HCT116 (cell line): ENCODE results near the gene ZNF683. TPM values are rescaled to one million over a fixed set of nuclear protein-coding genes. Genes with fewer than 3 reads are reported as not detected.

ENCODE experiments used
- ATAC-seq: fragments of 200-7000 bp; cut with Tn5 transposase; 2 replicates; pipeline ENCODE4 v1.9.1; 2020; ENCODE audit warnings: mild to moderate bottlenecking, moderate library complexity
- BruUV-seq: library from RNA; stranded (reverse); fragments of 400-500 nt; replicated peaks from 2 replicates; lab custom pipeline; 2021; lab: Mats Ljungman, UMichigan
- CTCF ChIA-PET: fragments of 300-600 bp; sonication (Branson Sonifier 250); formaldehyde crosslinking; loops from one replicate; lab custom pipeline; 2021; ENCODE audit warnings: antibody characterized with exemption; lab: Charles Lee
- POLR2A ChIA-PET: fragments of 300-600, 350-600 bp; sonication (Branson Sonifier 250); formaldehyde crosslinking; loops from one replicate; lab custom pipeline; 2021; ENCODE audit warnings: antibody characterized with exemption; lab: Charles Lee
- RAD21 ChIA-PET, 2 experiments: fragments of 300-600 bp; sonication (Branson Sonifier 250); formaldehyde crosslinking; loops; one replicate each; lab custom pipeline; 2023; ENCODE audit warnings: low total read pairs in 2 of 2; ENCODE audit not compliant: uncharacterized antibody in 2 of 2, unreplicated experiment in 2 of 2, low non-redundant PET in 1 of 2; lab: Charles Lee
- DNase-seq: peaks from one replicate; pipeline ENCODE4 v3.0.0-alpha.2; 2010; ENCODE audit warnings: low read depth, low spot score
- H2AFZ ChIP-seq: fragments of 200-600 bp; shearing (Covaris generic), sonication (generic); 2 replicates; pipeline ENCODE4 v1.6.1; 2017; ENCODE audit warnings: low read depth, mixed run types, mixed read lengths, antibody characterized with exemption, low read length; ENCODE audit not compliant: poor library complexity, severe bottlenecking
- H3K27ac ChIP-seq: 2 replicates; pipeline ENCODE4 v1.5.1; 2012; ENCODE audit warnings: low read depth, low read length
- H3K27me3 ChIP-seq: fragments of 200-600 bp; sonication (generic); 2 replicates; pipeline ENCODE4 v1.6.1; 2016; ENCODE audit warnings: mixed run types, low read length, mixed read lengths; ENCODE audit not compliant: insufficient read depth
- H3K36me3 ChIP-seq, 2 experiments: fragments of 200-500 bp in 1 of 2; fragments of 200-600 bp in 1 of 2; sonication (Bioruptor generic) in 1 of 2; sonication (generic) in 1 of 2; 2 replicates each; pipeline versions ENCODE4 v1.5.1 to v1.6.1; 2014 to 2016; ENCODE audit warnings: low read length in 2 of 2, inconsistent platforms in 1 of 2, mixed read lengths in 1 of 2, mixed run types in 1 of 2; ENCODE audit not compliant: insufficient read depth in 2 of 2, control insufficient read depth in 1 of 2
- H3K4me1 ChIP-seq, 2 experiments: fragments of 200-600 bp in 1 of 2; sonication (generic) in 1 of 2; 2 replicates each; pipeline versions ENCODE4 v1.5.1 to v1.6.1; 2012 to 2017; ENCODE audit warnings: low read length in 2 of 2, inconsistent platforms in 1 of 2, mild to moderate bottlenecking in 1 of 2, mixed read lengths in 1 of 2, mixed run types in 1 of 2, moderate library complexity in 1 of 2; ENCODE audit not compliant: insufficient read depth in 2 of 2, control insufficient read depth in 1 of 2
- H3K4me2 ChIP-seq: fragments of 200-600 bp; sonication (generic); 2 replicates; pipeline ENCODE4 v1.6.1; 2017; ENCODE audit warnings: mixed run types, low read length, mixed read lengths
- H3K4me3 ChIP-seq, 2 experiments: fragments of 200-600 bp in 1 of 2; sonication (generic) in 1 of 2; replicated peaks in 1 of 2; 2 replicates each; pipeline ENCODE4 v1.5.1; 2011 to 2016; ENCODE audit warnings: low read length in 2 of 2, control low read depth in 1 of 2, low read depth in 1 of 2, mild to moderate bottlenecking in 1 of 2, mixed read lengths in 1 of 2, mixed run types in 1 of 2
- H3K79me2 ChIP-seq: fragments of 200-600 bp; sonication (generic); 2 replicates; pipeline ENCODE4 v1.6.1; 2017; ENCODE audit warnings: mild to moderate bottlenecking, mixed run types, low read length, moderate library complexity, mixed read lengths; ENCODE audit not compliant: insufficient read depth
- H3K9ac ChIP-seq: fragments of 200-600 bp; sonication (generic); 2 replicates; pipeline ENCODE4 v1.6.1; 2016; ENCODE audit warnings: low read length, mixed read lengths
- H3K9me2 ChIP-seq: fragments of 200-600 bp; sonication (generic), shearing (Covaris generic); 2 replicates; pipeline ENCODE4 v1.6.1; 2017; ENCODE audit warnings: mixed run types, mild to moderate bottlenecking, moderate library complexity; ENCODE audit not compliant: insufficient read depth
- H3K9me3 ChIP-seq, 2 experiments: fragments of 200-500 bp in 1 of 2; fragments of 200-600 bp in 1 of 2; sonication (Bioruptor generic) in 1 of 2; sonication (generic) in 1 of 2; 2 replicates each; pipeline ENCODE4 v1.6.1; 2014 to 2017; ENCODE audit warnings: low read length in 2 of 2, mixed read lengths in 2 of 2, inconsistent platforms in 1 of 2, low read depth in 1 of 2, mild to moderate bottlenecking in 1 of 2, mixed run types in 1 of 2, moderate library complexity in 1 of 2; ENCODE audit not compliant: control insufficient read depth in 1 of 2, insufficient read depth in 1 of 2
- H4K20me1 ChIP-seq: fragments of 200-600 bp; sonication (generic), shearing (Covaris generic); 2 replicates; pipeline ENCODE4 v1.6.1; 2017; ENCODE audit warnings: mixed run types, mild to moderate bottlenecking, moderate library complexity; ENCODE audit not compliant: insufficient read depth
- EGR1 ChIP-seq: IDR thresholded peaks from 2 replicates; pipeline ENCODE4 v1.6.1; 2012; ENCODE audit warnings: low read depth
- EZH2phosphoT487 ChIP-seq: fragments of 200-600 bp; IDR thresholded peaks from 2 replicates; pipeline ENCODE4 v1.6.1; 2018; ENCODE audit warnings: antibody characterized with exemption, borderline replicate concordance
- POLR2AphosphoS5 ChIP-seq: IDR thresholded peaks from 2 replicates; pipeline ENCODE4 v1.6.1; 2011; ENCODE audit warnings: mild to moderate bottlenecking, low read depth, low read length, moderate library complexity
- RAD21 ChIP-seq: IDR thresholded peaks from 2 replicates; pipeline ENCODE4 v1.6.1; 2012; ENCODE audit warnings: low read depth, mild to moderate bottlenecking
- TCF7L2 ChIP-seq: IDR thresholded peaks from 2 replicates; pipeline ENCODE4 v1.7.0; 2011; ENCODE audit warnings: borderline replicate concordance, inconsistent platforms; ENCODE audit not compliant: insufficient read depth, insufficient read length; ENCODE audit errors: extremely low read depth
- intact Hi-C: fragments of 100-400 bp; cut with micrococcal nuclease; formaldehyde crosslinking; loops from 2 replicates; pipeline ENCODE4 v1.10.0; 2022
- total RNA-seq: library from RNA; stranded (reverse); gene quantifications from one replicate; pipeline ENCODE4 v1.2.1, GENCODE V29; 2021; ENCODE audit not compliant: unreplicated experiment
- TF ChIP-seq, protein P1 (sequence below): IDR thresholded peaks from 2 replicates; pipeline ENCODE4 v1.6.1; 2011; ENCODE audit warnings: mild to moderate bottlenecking, low read length, moderate library complexity; ENCODE audit not compliant: insufficient replicate concordance; ENCODE audit errors: extremely low read depth
- TF ChIP-seq, protein P2 (sequence below): IDR thresholded peaks from 2 replicates; pipeline ENCODE4 v1.6.1; 2012
- TF ChIP-seq, protein P3 (sequence below): IDR thresholded peaks from 2 replicates; pipeline ENCODE4 v1.6.1; 2012; ENCODE audit warnings: low read depth

The ZNF683 gene
- total RNA-seq, 1 experiment from 2014 or later, result not detected

DNA sequence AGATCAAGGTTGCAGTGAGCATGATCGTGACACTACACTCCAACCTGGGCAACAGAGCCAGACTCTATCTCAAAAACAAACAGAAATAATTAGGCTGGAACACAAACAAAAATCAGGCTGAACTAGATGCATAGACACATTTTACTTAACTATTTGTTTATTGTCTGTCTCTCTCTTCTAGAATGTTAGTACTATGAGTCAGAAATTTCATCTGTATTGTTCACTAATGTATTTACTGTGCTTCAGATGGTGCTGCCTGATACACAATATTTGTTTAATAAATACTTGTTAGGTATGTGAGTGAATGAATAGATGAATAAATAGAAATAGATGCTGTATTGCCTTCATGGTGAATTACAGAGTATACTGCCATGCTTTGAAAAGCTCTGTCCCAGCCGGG lies 32.1 kb upstream of the ZNF683 start:
- Histone ChIP-seq H2AFZ (no peak overlapping the region), H3K79me2 (no peaks in the 10 kb centered on the region), H3K9me3 (no peaks in the 10 kb centered on the region), H3K27me3 (no peaks in the 10 kb centered on the region; the same call in 1 of the 2 replicates), H3K9ac (no peak overlapping the region), H3K4me1 (peaks cover 0 to 11% of the 10 kb centered on the region in 2 experiments; a peak in 3 of 4 replicates), H4K20me1 (no peaks in the 10 kb centered on the region), H3K4me2 (no peak overlapping the region), H3K4me3 (no peak overlapping the region), H3K9me2 (no peaks in the 10 kb centered on the region), H3K27ac (no peak overlapping the region), H3K36me3 (no peaks in the 10 kb centered on the region)
- DNase-seq (no peak), ATAC-seq (no peak)
- TF ChIP-seq, protein P1, sequence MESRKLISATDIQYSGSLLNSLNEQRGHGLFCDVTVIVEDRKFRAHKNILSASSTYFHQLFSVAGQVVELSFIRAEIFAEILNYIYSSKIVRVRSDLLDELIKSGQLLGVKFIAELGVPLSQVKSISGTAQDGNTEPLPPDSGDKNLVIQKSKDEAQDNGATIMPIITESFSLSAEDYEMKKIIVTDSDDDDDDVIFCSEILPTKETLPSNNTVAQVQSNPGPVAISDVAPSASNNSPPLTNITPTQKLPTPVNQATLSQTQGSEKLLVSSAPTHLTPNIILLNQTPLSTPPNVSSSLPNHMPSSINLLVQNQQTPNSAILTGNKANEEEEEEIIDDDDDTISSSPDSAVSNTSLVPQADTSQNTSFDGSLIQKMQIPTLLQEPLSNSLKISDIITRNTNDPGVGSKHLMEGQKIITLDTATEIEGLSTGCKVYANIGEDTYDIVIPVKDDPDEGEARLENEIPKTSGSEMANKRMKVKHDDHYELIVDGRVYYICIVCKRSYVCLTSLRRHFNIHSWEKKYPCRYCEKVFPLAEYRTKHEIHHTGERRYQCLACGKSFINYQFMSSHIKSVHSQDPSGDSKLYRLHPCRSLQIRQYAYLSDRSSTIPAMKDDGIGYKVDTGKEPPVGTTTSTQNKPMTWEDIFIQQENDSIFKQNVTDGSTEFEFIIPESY, result no peak
- TF ChIP-seq, protein P2, sequence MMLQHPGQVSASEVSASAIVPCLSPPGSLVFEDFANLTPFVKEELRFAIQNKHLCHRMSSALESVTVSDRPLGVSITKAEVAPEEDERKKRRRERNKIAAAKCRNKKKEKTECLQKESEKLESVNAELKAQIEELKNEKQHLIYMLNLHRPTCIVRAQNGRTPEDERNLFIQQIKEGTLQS, result no peak
- TF ChIP-seq EZH2phosphoT487 (no peak), POLR2AphosphoS5 (no peak), TCF7L2 (no peak), EGR1 (no peak), RAD21 (no peak)
- TF ChIP-seq, protein P3, sequence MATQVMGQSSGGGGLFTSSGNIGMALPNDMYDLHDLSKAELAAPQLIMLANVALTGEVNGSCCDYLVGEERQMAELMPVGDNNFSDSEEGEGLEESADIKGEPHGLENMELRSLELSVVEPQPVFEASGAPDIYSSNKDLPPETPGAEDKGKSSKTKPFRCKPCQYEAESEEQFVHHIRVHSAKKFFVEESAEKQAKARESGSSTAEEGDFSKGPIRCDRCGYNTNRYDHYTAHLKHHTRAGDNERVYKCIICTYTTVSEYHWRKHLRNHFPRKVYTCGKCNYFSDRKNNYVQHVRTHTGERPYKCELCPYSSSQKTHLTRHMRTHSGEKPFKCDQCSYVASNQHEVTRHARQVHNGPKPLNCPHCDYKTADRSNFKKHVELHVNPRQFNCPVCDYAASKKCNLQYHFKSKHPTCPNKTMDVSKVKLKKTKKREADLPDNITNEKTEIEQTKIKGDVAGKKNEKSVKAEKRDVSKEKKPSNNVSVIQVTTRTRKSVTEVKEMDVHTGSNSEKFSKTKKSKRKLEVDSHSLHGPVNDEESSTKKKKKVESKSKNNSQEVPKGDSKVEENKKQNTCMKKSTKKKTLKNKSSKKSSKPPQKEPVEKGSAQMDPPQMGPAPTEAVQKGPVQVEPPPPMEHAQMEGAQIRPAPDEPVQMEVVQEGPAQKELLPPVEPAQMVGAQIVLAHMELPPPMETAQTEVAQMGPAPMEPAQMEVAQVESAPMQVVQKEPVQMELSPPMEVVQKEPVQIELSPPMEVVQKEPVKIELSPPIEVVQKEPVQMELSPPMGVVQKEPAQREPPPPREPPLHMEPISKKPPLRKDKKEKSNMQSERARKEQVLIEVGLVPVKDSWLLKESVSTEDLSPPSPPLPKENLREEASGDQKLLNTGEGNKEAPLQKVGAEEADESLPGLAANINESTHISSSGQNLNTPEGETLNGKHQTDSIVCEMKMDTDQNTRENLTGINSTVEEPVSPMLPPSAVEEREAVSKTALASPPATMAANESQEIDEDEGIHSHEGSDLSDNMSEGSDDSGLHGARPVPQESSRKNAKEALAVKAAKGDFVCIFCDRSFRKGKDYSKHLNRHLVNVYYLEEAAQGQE, result no peak
- BruUV-seq, result no TSS peak
- ChIA-PET CTCF (no interaction called here), POLR2A (no interaction called here), RAD21 (no interaction called here)
- intact Hi-C loops, result no loop called here
